COLO668 (cell line): ENCODE results near the gene MOV10L1.

ENCODE experiments used
- DNase-seq: peaks from one replicate; lab custom pipeline; 2025; ENCODE audit not compliant: unreplicated experiment; lab: John Stamatoyannopoulos, UW

Gene MOV10L1

GRCh38 chr22:50173311-50173982 lies 83.6 kb downstream of the MOV10L1 start:
- no peak for DNase-seq

GRCh38 chr22:50173983-50174355 lies 84.2 kb downstream of the MOV10L1 start:
- DNase-seq, result no peak

- no peak for DNase-seq
Measured at GRCh38 chr22:50174382-50175190, 84.8 kb downstream of the MOV10L1 start.

GRCh38 chr22:50175191-50175461 lies 85.3 kb downstream of the MOV10L1 start:
- DNase-seq, result no peak

- no peak for DNase-seq
Measured at GRCh38 chr22:50175921-50176849, 86.4 kb downstream of the MOV10L1 start.

- DNase-seq, result no peak
Measured at GRCh38 chr22:50176850-50177536, 87.2 kb downstream of the MOV10L1 start.

- DNase-seq, result no peak
Measured at GRCh38 chr22:50177537-50178470, 88.0 kb downstream of the MOV10L1 start.

GRCh38 chr22:50178471-50178864 lies 88.7 kb downstream of the MOV10L1 start:
- DNase-seq, result no peak

- DNase-seq, result no peak
Measured at GRCh38 chr22:50178871-50179869, 89.4 kb downstream of the MOV10L1 start.

- DNase-seq, result no peak
Measured at GRCh38 chr22:50179937-50180726, 90.3 kb downstream of the MOV10L1 start.

GRCh38 chr22:50180727-50181521 lies 91.1 kb downstream of the MOV10L1 start:
- DNase-seq, result no peak

GRCh38 chr22:50182176-50183081 lies 92.6 kb downstream of the MOV10L1 start:
- peak; percentile 28 for DNase-seq

- DNase-seq, result no peak
Measured at GRCh38 chr22:50183141-50183971, 93.5 kb downstream of the MOV10L1 start.

- peak; percentile 26 for DNase-seq
Measured at GRCh38 chr22:50184004-50184901, 94.4 kb downstream of the MOV10L1 start.
